HL-60 (cell line): Measurements from ENCODE around the gene SH2D1A.

Source experiments
- CTCF ChIP-seq: IDR thresholded peaks from one replicate; pipeline ENCODE4 v1.5.1; 2011; ENCODE audit warnings: low read length, control low read depth, inconsistent platforms; ENCODE audit not compliant: insufficient read depth
- GABPA ChIP-seq: IDR thresholded peaks from 2 replicates; pipeline ENCODE4 v1.6.1; 2012; ENCODE audit warnings: low read depth
- POLR2AphosphoS5 ChIP-seq: IDR thresholded peaks from 2 replicates; pipeline ENCODE4 v1.6.1; 2012; ENCODE audit warnings: low read depth
- REST ChIP-seq: IDR thresholded peaks from 2 replicates; pipeline ENCODE4 v1.6.1; 2012; ENCODE audit warnings: low read depth; ENCODE audit not compliant: insufficient replicate concordance
- SPI1 ChIP-seq: IDR thresholded peaks from 2 replicates; pipeline ENCODE4 v1.6.1; 2012; ENCODE audit warnings: low read depth, mild to moderate bottlenecking, borderline replicate concordance

GRCh38 chrX:124407226-124407625 lies 60.9 kb downstream of the SH2D1A start:
- TF ChIP-seq CTCF (no peak), POLR2AphosphoS5 (no peak), GABPA (no peak), REST (no peak), SPI1 (no peak)
